ENCODE results near the gene KCND1.

KCND1 gene

GRCh38 chrX:48937054-48937907 is 34.4 kb downstream of the KCND1 start:
- DNase-seq, result peak; percentile 92

DNA sequence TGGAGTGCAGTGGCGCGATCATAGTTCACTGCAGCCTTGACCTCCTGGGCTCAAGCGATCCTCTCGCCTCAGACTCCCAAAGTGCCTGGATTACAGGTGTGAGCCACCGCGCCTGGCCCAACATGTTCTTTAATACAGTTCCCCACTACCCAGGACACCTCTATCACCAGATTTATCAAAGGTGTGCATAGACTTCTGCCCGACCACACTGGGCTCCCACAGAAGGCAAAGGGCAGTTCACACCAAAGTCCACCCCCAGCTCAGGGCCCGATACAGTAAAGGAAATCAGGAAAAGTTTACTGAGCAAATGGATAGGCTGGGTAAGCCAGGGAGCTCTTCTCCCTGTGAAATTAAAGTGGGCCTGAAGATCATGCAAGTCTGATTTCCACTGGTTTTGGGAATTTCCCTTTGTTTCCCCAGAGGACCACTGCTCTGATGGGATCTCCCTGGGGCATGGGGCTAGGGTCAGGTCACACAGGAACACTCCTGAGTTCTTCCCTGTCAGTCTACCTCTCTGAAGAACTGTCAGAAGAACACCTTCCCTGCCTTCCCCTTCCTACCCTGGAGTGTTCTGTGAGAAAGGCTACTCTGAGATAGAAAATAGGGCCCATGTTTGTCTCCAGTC is 35.1 kb downstream of the KCND1 start:
- DNase-seq, result no peak

- DNase-seq, result no peak
Measured at GRCh38 chrX:48935301-48935670, 36.4 kb downstream of the KCND1 start.

- DNase-seq, result peak; percentile 44
Measured at GRCh38 chrX:48934581-48935300, 36.9 kb downstream of the KCND1 start.

DNA sequence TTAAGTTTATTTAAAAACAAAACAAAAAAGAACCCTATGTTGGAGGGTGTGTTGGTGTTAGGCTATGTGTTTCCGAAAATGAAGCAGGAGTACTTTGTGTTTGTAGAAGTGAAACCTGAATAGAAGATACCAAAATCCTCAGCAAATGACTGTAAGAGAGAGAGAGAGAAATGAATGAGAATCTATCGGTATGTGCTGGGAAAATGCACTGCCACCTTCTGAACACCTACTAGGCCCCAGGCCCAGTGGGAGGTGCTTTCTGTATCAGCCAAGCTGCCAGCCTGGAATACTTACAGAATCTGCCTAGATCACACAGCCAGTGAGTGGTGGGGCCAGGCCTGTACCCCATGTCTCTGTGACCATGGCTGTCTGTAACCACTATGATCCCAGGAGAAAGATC is 37.9 kb downstream of the KCND1 start:
- DNase-seq, result peak; percentile 56

DNA sequence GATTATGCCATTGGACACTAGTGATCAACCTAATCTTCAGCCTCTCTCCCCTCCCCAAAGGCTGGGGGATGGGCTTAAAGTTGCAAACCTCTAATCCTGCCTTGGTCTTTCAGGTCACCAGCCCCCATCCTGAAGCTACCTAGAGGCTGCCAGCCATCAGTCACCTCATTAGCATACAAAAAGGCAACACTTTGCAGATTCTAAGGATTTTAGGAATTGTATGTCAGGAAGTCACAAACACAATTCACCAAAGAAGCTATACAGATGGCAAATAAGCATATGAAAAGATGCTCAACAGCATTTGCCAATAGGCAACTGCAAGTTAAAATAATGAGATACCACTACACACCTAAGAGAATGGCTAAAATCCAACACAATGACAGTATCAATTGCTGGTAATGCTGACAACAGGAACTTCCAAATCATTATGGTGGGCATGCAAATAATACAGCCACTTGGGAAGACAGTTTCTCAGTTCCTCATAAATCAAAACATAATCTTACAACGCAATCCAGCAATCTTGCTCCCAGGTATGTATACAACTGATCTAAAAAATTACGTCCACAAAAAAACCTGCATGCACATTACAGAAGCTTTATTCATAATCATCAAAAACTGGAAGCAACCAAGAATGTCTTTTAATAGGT is 43.8 kb downstream of the KCND1 start:
- no peak for DNase-seq

- DNase-seq, result no peak
Measured at GRCh38 chrX:48927123-48927522, 44.5 kb downstream of the KCND1 start.

- no peak for DNase-seq
Measured at GRCh38 chrX:48924270-48924669, 47.4 kb downstream of the KCND1 start.

GRCh38 chrX:48923771-48924170 is 47.9 kb downstream of the KCND1 start:
- DNase-seq, result no peak

DNA sequence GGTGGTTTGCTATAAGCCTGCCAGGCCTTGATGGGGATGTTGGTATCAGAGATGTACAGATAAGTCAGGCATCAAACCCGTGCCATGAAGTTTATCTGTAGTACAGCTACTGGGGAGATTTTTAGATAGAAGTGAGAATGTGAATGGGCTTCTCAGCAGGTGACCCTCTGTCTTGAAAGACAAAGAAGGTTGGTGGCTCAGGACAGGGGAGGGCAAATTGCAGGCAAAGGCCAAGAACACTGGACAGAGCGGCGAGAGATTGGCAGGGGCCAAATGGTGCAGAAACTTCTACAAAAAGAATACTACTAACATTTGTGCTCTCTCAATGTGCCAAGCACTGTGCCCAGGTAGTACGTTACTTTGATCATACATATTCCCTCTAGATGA is 50.9 kb downstream of the KCND1 start:
- DNase-seq, result no peak

DNA sequence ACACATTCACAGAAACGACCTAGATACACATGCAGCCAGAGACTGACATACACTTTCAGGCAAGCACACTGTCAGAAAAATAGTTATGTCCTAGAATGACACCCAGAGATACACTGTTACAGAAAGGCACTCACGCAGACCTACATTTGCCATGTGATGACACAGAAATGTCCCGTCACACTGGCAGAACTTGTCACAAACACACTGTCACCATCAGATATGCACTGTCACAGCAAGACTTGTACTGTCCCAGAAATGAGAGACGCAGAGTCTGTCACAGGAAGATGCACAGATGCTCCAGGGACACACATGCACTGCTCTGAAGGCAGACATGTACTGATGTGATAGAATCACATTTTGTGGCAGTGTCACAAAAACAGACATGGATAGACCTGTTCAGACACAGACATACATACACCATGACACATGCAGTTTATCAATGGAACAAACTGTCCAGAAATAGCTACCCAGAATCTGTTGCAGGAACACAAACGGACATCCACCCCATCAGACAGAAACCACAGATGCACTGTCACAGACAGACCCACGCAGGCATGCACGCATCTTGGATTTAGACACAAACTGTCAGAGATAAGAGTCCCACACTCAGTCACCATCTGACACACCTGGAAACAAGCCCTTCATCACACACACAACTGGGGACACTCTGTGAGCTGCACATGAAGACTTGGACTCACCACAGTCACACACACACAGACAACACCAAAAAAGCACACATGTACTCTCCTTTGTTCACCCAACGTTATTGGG is 51.5 kb downstream of the KCND1 start:
- peak; percentile 54 for DNase-seq

GRCh38 chrX:48919360-48919841 is 52.2 kb downstream of the KCND1 start:
- DNase-seq, result peak; percentile 66

DNA sequence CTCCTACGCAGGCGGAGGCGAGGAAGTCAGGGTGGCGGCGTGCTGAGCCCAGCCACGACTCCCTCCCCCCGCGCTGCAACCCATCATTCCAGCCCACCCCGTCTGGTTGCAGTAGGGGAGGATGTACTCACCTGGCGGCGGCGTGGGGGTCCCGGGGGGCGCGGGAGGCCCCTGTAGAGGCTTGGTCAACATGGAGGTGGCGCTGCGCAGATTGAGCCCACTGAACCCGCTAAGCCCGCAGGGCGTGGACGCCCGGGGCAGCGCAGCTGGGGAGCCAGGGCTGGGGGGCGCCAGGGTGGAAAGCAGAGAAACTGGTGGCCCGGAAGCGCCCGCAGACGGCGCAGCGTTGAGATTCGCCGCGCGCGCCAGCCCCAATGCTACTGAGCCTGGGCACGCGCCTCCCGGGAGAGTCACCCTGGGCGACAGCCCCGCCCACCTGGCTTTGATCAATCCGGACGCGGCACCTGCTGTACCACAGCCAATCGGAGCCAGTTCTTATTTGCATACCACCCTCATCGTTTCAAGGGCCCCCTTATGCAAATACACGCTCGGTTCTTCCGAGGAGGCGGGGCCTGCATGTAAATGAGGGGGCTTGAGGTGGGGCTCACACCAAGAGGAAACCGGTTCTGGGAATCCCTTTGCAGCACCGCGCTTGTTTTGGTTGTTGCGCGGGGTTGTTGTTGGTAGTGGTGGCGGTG is 52.9 kb downstream of the KCND1 start, which contains the start of gene PIM2:
Gene PIM2, minus strand, starts transcription at position 382 of the 698 bp plus-strand sequence. Its CDS starts 190 bp downstream, at position 192.
- peak; percentile 93 for DNase-seq

DNA sequence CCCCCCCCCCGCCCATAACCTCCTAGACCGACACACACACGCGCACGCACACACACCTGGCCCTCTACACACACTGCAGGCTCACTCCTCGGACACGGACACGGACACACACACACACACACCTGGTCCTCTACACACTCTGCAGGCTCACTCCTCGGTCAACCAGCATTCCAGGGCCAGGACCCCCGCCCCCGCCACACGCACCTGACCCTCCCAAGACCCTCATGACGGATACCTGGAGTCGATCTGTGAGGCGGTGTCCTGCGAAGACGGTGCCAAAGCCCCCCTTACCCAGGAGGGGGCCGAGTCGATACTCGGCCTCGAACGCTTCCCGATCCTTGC is 53.4 kb downstream of the KCND1 start:
- DNase-seq, result no peak

- peak; percentile 89 for DNase-seq
Measured at GRCh38 chrX:48917139-48918001, 54.3 kb downstream of the KCND1 start.

GRCh38 chrX:48914593-48915493 is 56.8 kb downstream of the KCND1 start:
- no peak for DNase-seq

DNA sequence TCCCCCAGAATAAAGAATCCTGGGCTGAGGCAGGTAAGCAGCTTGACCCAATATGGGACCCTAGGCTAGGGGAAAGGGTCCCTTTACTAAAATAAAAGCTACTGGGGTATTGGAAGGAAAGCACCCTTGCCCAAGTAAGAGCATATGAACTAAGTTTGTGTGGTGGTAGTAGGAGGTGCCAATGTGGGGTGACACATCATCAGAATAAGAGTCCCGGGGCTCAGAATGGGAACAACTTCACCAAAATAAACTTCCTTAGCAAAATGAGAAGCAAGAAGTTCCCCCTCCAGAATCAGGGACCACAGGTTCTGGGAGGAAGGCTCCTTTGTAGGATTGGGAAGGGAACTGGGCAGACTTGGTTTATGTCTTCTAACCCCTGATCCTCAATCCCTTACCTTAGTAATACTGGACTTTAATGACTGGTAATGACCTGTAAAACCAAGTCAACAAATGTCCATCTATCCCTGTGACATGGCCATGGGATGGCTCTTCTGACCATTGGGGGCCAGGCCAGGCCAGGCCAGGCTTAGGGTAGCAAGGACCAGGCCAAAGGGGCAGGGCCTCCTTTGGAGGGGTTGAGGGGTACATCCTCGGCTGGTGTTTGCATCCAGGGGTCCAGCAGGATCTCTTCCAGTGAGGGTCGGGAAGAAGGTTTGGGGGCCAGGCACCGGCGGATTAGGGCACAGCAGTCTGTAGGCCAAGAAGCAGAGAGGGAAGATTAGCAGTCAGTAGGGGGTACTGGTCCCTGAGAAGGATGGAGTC is 57.9 kb downstream of the KCND1 start:
- DNase-seq, result no peak

DNA sequence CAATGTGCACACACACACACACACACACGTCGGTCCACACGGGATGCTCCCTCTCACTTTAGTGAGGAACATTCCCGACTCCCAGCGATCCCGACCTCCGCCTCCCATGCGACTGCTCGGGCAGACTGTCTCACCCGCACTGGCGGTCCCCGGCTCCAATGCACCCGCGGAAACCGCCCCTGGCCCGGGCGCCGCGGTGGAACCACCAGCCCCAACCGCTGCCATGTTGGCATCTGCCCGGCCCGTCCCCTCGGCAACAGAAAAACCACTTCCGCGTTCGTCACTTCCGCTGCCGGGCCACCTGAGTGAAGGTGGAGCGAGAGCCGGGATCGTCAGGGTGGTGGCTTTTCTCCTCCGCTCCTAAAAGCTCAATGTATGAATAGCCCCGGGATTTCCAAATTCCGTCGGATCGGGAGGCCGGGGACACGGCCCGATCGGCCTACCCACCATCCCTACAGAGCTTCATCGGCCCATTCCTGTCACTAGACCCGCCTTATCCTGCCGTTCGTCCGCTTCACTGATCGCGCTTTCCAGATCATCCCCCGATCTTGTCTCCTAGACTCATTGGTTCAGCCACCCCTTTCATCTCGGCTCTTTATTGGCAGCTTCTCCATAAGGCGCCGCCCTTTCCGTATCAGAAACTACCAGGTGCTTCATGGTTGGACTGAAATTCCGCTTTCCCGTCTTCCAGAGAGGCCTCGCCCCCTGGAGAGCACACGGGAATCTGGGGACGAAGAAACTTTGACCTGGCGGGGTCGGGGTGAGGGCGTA is 60.0 kb downstream of the KCND1 start, which contains the start of gene SLC35A2:
Gene SLC35A2, minus strand, starts transcription at position 235 of the 771 bp plus-strand sequence. Its CDS starts 10 bp downstream, at position 225.
- DNase-seq, result peak; percentile 92

Data from activated CD4-positive, alpha-beta T cell treated with anti-CD3 and anti-CD28 coated beads for 48 hours (primary cell).